Upper lobe of left lung (tissue), 6 donors: ENCODE data around the gene LGR4. TPM values are rescaled to one million over a fixed set of nuclear protein-coding genes. Genes with fewer than 3 reads are reported as not detected.
A peak's percentile ranks its signal among the peaks of the same experiment; 100 is the strongest.

Experiments used
- ATAC-seq, 2 donors: fragments of 200-7000 bp; cut with Tn5 transposase; one replicate each; pipeline ENCODE4 v1.9.1; 2022; ENCODE audit warnings: mild to moderate bottlenecking in 2 of 2, moderate library complexity in 2 of 2; ENCODE audit not compliant: low FRiP score in 2 of 2
- DNase-seq, 2 donors: peaks; one replicate each; pipeline ENCODE4 v3.0.0-alpha.2; 2019 to 2020
- H3K27ac ChIP-seq, 4 donors: fragments of 200-600 bp; sonication (generic); one replicate each; pipeline ENCODE4 v1.5.1; 2016 to 2019
- H3K27me3 ChIP-seq, 4 donors: fragments of 200-600 bp; sonication (generic); one replicate each; pipeline ENCODE4 v1.5.1; 2017 to 2019
- H3K36me3 ChIP-seq, 4 donors: fragments of 200-600 bp; sonication (generic); one replicate each; pipeline ENCODE4 v1.5.1; 2016 to 2019
- H3K4me1 ChIP-seq, 4 donors: fragments of 200-600 bp; sonication (generic); one replicate each; pipeline ENCODE4 v1.5.1; 2018 to 2019
- H3K4me3 ChIP-seq, 4 donors: fragments of 200-600 bp; sonication (generic); one replicate each; pipeline ENCODE4 v1.5.1; 2017 to 2019; ENCODE audit warnings: mild to moderate bottlenecking in 2 of 4, moderate library complexity in 1 of 4
- H3K9me3 ChIP-seq, 4 donors: fragments of 200-600 bp; sonication (generic); one replicate each; pipeline ENCODE4 v1.5.1; 2018 to 2019
- EP300 ChIP-seq, 4 donors: sonication (generic); formaldehyde crosslinking; IDR thresholded peaks; one replicate each; pipeline ENCODE4 v1.5.1; 2017; ENCODE audit warnings: antibody characterized with exemption in 4 of 4, control low read depth in 2 of 4
- POLR2A ChIP-seq, 4 donors: fragments of 450-650 bp; IDR thresholded peaks; one replicate each; pipeline ENCODE4 v1.5.1; 2016 to 2017; ENCODE audit warnings: antibody characterized with exemption in 4 of 4, mild to moderate bottlenecking in 2 of 4
- POLR2AphosphoS5 ChIP-seq, 2 donors: sonication (generic); formaldehyde crosslinking; IDR thresholded peaks; one replicate each; pipeline ENCODE4 v1.5.1; 2017; ENCODE audit warnings: antibody characterized with exemption in 2 of 2
- WGBS, 2 donors: methylation state at CpG; one replicate each; pipeline ENCODE4 v1.1.5; 2017 to 2018; 5-methylcytosine and 5-hydroxymethylcytosine counted together
- total RNA-seq, 6 donors: library from RNA; depleted of rRNA in 4 of 6; stranded (reverse); fragments of >200 nt in 4 of 6; gene quantifications; one replicate each; pipeline versions ENCODE4 v1.1.0 to v1.2.1, GENCODE V29; 2016 to 2021
- TF ChIP-seq, protein P1 (sequence below), 6 experiments: fragments of 450-650 bp in 4 of 6; fragments of 200-600 bp in 2 of 6; sonication (generic) in 2 of 6; IDR thresholded peaks; one replicate each; pipeline ENCODE4 v1.5.1; 2016 to 2019; ENCODE audit warnings: antibody characterized with exemption in 6 of 6
- donor health status: DM: no; HTN: no; CAD: no; lungs with moderate emphysema.
- donor health status: DM: no; HTN: yes; CAD: no; lungs with severe emphysema.

Gene LGR4
- total RNA-seq, 6 donors from 2014 or later: 3.1 to 20.2 (median 6.0) TPM

- Histone ChIP-seq H3K27ac (no peak overlapping the region), H3K36me3 (no peaks in the 10 kb centered on the region), H3K9me3 (no peaks in the 10 kb centered on the region), H3K27me3 (no peaks in the 10 kb centered on the region), H3K4me1 (peaks cover 0 to 19% (median 13%) of the 10 kb centered on the region in 4 donors), H3K4me3 (no peak overlapping the region)
- TF ChIP-seq POLR2AphosphoS5 (IDR thresholded peaks at IDR 0.05) (no peak), POLR2A (IDR thresholded peaks at IDR 0.05) (no peak), EP300 (IDR thresholded peaks at IDR 0.05) (no peak)
- TF ChIP-seq, protein P1, sequence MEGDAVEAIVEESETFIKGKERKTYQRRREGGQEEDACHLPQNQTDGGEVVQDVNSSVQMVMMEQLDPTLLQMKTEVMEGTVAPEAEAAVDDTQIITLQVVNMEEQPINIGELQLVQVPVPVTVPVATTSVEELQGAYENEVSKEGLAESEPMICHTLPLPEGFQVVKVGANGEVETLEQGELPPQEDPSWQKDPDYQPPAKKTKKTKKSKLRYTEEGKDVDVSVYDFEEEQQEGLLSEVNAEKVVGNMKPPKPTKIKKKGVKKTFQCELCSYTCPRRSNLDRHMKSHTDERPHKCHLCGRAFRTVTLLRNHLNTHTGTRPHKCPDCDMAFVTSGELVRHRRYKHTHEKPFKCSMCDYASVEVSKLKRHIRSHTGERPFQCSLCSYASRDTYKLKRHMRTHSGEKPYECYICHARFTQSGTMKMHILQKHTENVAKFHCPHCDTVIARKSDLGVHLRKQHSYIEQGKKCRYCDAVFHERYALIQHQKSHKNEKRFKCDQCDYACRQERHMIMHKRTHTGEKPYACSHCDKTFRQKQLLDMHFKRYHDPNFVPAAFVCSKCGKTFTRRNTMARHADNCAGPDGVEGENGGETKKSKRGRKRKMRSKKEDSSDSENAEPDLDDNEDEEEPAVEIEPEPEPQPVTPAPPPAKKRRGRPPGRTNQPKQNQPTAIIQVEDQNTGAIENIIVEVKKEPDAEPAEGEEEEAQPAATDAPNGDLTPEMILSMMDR (IDR thresholded peaks at IDR 0.05): no peak
- ATAC-seq (peak; percentile 30 to 76), DNase-seq (peak in 1 of 2 donors; percentile 22)
- 41 to 47% methylated on average over 7 of the region's 7 CpGs for WGBS, 2 donors
Observed at GRCh38 chr11:27395556-27396258, 76.9 kb downstream of the LGR4 start.

DNA sequence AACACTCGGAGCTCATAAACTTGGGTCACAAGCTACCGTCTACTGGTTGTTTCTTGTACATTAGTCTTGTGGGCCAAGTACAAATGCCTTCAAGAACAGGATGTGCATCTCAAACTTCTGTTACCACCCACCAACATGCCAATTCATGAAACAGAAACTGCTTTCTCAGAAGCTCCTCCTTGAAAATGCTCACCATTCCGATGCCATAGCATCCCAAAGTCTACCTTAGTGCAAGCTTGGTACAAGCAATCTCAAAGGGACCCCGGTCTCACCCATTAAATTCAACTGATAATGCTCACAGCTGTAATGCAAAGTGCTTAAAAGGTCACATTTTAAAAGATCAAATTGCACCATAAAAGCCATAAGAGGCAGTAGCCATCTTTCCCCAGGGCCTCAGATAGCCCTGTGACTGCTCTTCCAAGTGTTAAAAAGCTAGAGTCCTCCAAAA, 77.8 kb downstream of the LGR4 start:
- DNase-seq: no peak
- TF ChIP-seq POLR2A (IDR thresholded peaks at IDR 0.05) (no peak), POLR2AphosphoS5 (IDR thresholded peaks at IDR 0.05) (no peak), EP300 (IDR thresholded peaks at IDR 0.05) (no peak)
- TF ChIP-seq, protein P1 (IDR thresholded peaks at IDR 0.05): no peak
- H3K9me3 ChIP-seq: no peaks in the 10 kb centered on the region
- H3K27ac ChIP-seq: no peak overlapping the region
- WGBS, 2 donors: 83 to 87% methylated on average over 4 of the region's 4 CpGs
- no peaks in the 10 kb centered on the region for H3K36me3 ChIP-seq
- no peaks in the 10 kb centered on the region for H3K27me3 ChIP-seq
- peaks cover 0 to 19% (median 13%) of the 10 kb centered on the region in 4 donors for H3K4me1 ChIP-seq
- no peak overlapping the region for H3K4me3 ChIP-seq
- no peak for ATAC-seq

DNA sequence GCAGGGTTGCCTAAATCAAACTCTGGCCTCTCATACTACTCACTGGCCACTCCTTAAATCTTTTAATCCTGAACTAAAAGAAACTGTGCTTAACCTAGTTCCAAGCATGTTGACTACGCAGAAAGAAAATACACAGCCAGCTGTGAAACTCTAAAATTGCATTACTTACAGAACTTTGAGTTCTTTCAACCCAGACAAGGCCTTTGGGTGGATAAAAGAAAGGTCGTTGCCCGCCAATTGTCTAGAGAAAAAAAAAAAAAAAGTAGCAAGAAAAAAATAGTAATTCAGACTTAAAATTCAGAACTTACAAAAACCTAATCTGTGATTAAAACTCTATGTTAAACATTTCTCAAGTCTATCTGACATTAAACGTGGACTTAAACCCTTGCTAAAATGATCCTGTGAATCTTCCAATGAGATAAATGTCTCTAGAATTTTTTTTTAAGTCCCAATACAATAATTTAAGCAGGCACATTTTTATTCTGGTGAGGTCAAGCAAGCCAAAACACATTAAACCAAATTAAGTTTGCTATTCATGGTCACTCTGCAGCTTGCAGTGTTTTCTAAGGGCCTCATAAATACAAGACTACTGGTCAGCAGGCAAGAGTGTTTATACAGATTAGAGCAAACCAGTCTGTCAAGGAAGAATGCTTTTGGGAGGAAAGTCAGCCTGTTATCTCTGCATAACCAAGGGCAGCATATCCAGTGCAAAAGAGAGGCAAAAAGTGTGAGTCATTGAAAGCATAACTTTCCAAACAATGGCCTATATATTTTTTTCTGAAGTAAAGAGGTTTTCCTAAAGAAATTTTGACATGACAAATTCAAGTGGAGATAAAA, 80.1 kb downstream of the LGR4 start:
- H3K4me1 ChIP-seq: peaks cover 0 to 19% (median 13%) of the 10 kb centered on the region in 4 donors

GRCh38 chr11:27391331-27392015, 81.1 kb downstream of the LGR4 start:
- Histone ChIP-seq H3K27me3 (no peaks in the 10 kb centered on the region), H3K27ac (no peak overlapping the region), H3K4me3 (no peak overlapping the region), H3K36me3 (no peaks in the 10 kb centered on the region), H3K9me3 (no peaks in the 10 kb centered on the region), H3K4me1 (peaks cover 0 to 19% (median 12%) of the 10 kb centered on the region in 4 donors)
- TF ChIP-seq, protein P1 (IDR thresholded peaks at IDR 0.05): no peak
- TF ChIP-seq POLR2AphosphoS5 (IDR thresholded peaks at IDR 0.05): no peak
- no peak for TF ChIP-seq POLR2A (IDR thresholded peaks at IDR 0.05)
- TF ChIP-seq EP300 (IDR thresholded peaks at IDR 0.05): no peak
- ATAC-seq (no peak), DNase-seq (no peak)
- WGBS, 2 donors: 84 to 87% methylated on average over 5 of the region's 5 CpGs

More for the DNA sequence above, 80.1 kb downstream of the LGR4 start:
- Histone ChIP-seq H3K27ac (no peak overlapping the region), H3K36me3 (no peaks in the 10 kb centered on the region), H3K4me3 (no peak overlapping the region), H3K27me3 (no peaks in the 10 kb centered on the region), H3K9me3 (no peaks in the 10 kb centered on the region)
- ATAC-seq (peak in 1 of 2 donors; percentile 56), DNase-seq (no peak)
- TF ChIP-seq EP300 (IDR thresholded peaks at IDR 0.05) (no peak), POLR2A (IDR thresholded peaks at IDR 0.05) (no peak), POLR2AphosphoS5 (IDR thresholded peaks at IDR 0.05) (no peak)
- TF ChIP-seq, protein P1 (IDR thresholded peaks at IDR 0.05): no peak
- WGBS, 2 donors: 87 to 89% methylated on average over 4 of the region's 4 CpGs
